Activated T-cell treated with anti-CD3 and anti-CD28 coated beads, Interleukin-2, amount 50 U/mL, for 4 hours (primary cell): ENCODE results near the gene CARNS1. TPM values are rescaled to one million over a fixed set of nuclear protein-coding genes. Genes with fewer than 3 reads are reported as not detected.
A peak's percentile ranks its signal among the peaks of the same experiment; 100 is the strongest.
"Not testable (repeated sequence)": the region's sequence is repeated elsewhere in the genome, so short reads cannot be mapped to it uniquely, and the experiment has no call there.

ENCODE experiments used
- ATAC-seq, 2 donors: fragments of 200-7000 bp; cut with Tn5 transposase; one replicate each; pipeline ENCODE4 v1.10.0; 2021
- DNase-seq: peaks from one replicate; pipeline ENCODE4 v3.0.0-alpha.2; 2020
- H3K27me3 Mint-ChIP-seq: one replicate; pipeline ENCODE4 v1.8.0; 2021; ENCODE audit warnings: low read depth, mixed read lengths
- H3K36me3 Mint-ChIP-seq: one replicate; pipeline ENCODE4 v1.8.0; 2022; ENCODE audit warnings: mixed read lengths; ENCODE audit not compliant: insufficient read depth
- H3K4me1 Mint-ChIP-seq: one replicate; pipeline ENCODE4 v1.8.0; 2021; ENCODE audit warnings: low read depth, mixed read lengths
- H3K4me3 Mint-ChIP-seq: one replicate; pipeline ENCODE4 v1.8.0; 2021; ENCODE audit warnings: mild to moderate bottlenecking, moderate library complexity, mixed read lengths
- H3K9me3 Mint-ChIP-seq: one replicate; pipeline ENCODE4 v1.8.0; 2021; ENCODE audit warnings: mixed read lengths
- total RNA-seq, 3 donors: library from RNA; stranded (reverse); gene quantifications; one replicate each; pipeline ENCODE4 v1.2.1, GENCODE V29; 2021

CARNS1 gene
- total RNA-seq, 3 donors from 2014 or later, result 1.4 to 2.2 (median 1.5) TPM

DNA sequence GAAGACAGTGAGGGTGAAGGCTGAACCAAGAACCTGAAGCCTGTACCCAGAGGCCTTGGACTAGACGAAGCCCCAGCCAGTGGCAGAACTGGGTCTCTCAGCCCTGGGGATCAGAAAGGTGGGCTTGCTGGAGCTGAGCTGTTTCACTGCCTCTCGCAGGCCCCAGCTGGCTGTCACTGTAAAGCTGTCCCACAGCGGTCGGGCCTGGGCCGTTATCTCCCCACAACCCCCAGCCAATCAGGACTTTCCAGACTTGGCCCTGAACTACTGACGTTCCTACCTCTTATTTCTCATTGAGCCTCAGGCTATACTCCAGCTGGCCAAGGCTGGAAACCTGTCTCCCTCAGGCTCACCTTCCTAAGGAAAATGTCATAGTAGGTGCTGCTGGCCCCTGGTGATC, 17.9 kb upstream of the CARNS1 start:
- Mint-ChIP-seq H3K9me3 (no peaks in the 10 kb centered on the region), H3K4me1 (peaks cover 55% of the 10 kb centered on the region), H3K4me3 (no peak overlapping the region), H3K36me3 (peaks cover 8% of the 10 kb centered on the region), H3K27me3 (no peaks in the 10 kb centered on the region)
- ATAC-seq (no peak), DNase-seq (no peak)

DNA sequence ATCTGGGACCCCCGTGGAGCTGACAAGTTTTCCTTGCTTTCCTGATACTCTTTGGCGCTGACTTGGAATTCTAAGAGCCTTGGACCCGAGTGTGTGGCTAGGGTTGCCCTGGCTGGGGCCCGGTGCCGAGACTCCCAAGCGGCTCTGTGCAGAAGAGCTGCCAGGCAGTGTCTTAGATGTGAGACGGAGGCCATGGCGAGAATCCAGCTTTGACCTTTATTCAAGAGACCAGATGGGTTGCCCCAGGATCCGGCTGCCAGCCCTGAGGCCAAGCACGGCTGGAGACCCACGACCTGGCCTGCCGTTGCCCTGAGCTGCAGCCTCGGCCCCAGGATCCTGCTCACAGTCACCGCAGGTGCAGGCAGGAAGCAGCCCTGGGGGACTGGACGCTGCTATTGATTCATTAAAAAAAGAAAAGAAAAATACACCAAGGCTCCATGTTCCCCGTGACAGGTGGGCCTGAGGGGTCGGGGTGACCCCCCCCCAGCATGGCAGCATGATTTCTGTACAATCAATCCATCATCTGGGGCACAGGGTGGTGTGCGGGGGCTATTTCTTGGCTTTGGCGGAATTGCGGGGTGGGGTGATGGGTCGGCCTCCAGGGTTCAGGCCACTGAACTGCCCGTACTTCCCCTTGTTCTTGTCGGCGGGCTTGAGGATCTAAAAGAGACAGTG, 17.4 kb upstream of the CARNS1 start:
- no peaks in the 10 kb centered on the region for H3K9me3 Mint-ChIP-seq
- DNase-seq (no peak), ATAC-seq (no peak)
- H3K36me3 Mint-ChIP-seq, result peaks cover 8% of the 10 kb centered on the region
- peaks cover 54% of the 10 kb centered on the region for H3K4me1 Mint-ChIP-seq
- no peak overlapping the region for H3K4me3 Mint-ChIP-seq
- H3K27me3 Mint-ChIP-seq, result no peaks in the 10 kb centered on the region

DNA sequence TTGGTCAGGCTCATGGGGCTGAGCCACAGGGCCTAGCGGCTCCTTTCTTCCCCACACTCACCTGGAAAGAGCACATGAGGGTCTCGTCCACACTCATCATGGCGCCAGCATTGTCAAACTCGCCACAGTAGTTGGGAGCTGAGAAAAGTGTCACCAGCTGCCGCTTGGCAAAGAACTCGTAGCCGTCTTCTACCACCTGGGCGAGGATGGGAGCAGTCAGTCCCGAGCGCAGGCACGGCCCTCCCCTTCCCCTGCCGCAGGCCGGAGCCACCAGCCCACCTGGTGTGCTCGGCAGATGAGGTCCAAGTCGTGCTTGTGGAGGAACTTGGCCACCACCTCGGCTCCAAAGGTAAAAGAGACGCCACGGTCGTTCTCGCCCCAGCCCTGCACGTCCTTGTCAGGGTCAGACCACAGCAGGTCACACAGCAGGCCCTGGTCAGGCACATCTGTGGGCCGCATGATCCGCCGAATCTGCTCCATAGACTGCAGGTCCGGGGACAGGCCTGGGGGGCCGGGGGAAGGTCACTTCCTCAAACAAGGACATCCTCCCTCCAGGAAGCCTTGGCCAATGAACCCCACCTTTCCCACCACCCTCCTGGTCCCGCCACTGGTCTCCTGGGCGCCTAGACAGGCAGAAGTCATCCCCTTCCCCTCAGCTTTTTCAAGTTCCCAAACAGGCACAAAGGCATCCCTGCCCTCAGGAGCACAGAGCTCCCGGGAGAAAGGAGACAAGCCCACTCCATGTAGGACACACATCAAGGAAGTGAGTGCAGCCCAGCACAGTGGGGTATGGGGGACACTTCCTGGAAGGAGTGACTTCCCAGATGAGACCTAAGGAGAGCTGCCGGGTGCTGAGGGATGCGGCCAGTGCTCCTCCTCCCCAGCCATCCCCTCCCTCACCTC, 16.6 kb upstream of the CARNS1 start:
- no peak for DNase-seq
- H3K27me3 Mint-ChIP-seq, result no peaks in the 10 kb centered on the region
- peak overlapping the region; percentile 16 for H3K4me3 Mint-ChIP-seq
- peaks cover 5% of the 10 kb centered on the region for H3K36me3 Mint-ChIP-seq
- no peaks in the 10 kb centered on the region for H3K9me3 Mint-ChIP-seq
- ATAC-seq, result no peak
- peaks cover 52% of the 10 kb centered on the region for H3K4me1 Mint-ChIP-seq

DNA sequence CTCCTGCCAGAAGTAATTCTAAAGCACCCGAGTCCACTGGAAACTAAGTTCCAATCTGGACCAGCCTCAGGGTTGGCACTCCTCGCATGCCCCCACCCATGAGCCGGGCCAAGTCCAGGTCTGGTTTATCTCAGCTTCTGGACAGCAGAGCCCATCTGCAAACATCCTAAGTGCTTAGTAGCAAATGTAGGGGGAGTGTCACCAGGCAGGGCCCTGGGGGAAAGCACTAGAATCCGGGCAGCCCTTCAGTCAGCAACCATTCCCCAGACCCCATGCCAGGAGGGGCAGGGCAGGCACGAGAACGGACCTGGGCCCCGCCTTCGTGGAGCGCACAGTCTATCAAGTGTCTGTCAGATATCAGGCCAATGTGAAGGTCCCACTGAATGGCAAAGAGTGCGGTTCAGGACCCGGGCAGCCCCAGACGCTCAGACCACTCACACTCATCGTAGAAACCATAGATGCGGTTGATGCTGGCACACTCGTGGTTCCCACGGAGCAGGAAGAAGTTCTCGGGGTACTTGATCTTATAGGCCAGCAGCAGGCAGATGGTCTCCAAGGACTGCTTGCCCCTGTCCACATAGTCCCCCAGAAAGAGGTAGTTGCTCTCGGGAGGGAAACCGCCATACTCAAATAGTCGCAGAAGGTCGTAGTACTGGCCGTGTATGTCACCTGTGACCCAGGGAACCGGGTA, 15.1 kb upstream of the CARNS1 start:
- Mint-ChIP-seq H3K4me3 (peak overlapping the region; percentile 88), H3K27me3 (no peaks in the 10 kb centered on the region), H3K36me3 (peaks cover 5% of the 10 kb centered on the region), H3K9me3 (no peaks in the 10 kb centered on the region), H3K4me1 (peaks cover 64% of the 10 kb centered on the region)
- DNase-seq (no peak), ATAC-seq (no peak)

DNA sequence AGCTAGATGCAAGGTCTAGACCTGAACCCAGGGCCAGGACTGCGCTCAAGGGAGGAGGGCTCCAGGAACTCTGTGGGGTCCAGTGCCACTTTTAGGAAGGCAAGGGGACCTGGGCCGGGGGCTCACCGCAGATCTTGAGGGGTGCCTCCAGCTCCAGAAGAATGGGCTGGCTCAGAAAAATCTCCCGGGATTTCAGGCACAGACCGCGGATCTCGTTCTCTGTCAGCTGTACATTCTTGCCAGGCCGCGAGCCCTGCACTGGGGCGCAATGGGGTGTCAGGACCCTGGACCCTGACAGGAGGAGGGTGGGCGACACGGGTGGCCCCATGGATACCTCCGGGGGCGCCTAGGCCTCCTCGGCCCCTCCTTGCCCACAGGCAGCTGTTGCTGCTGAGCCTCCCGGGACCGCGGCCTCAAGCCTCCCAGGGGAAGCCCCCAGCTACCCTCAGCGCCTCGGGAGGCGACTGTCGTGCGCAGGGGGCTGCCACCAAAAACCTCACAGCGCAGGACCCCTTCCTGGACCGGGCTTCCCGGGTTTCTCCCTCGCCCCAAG, 14.5 kb upstream of the CARNS1 start:
- peaks cover 5% of the 10 kb centered on the region for H3K36me3 Mint-ChIP-seq
- H3K9me3 Mint-ChIP-seq, result no peaks in the 10 kb centered on the region
- H3K4me3 Mint-ChIP-seq, result peak overlapping the region; percentile 88
- peaks cover 69% of the 10 kb centered on the region for H3K4me1 Mint-ChIP-seq
- H3K27me3 Mint-ChIP-seq, result no peaks in the 10 kb centered on the region
- ATAC-seq (peak in 1 of 2 donors; percentile 1), DNase-seq (peak; percentile 5)

DNA sequence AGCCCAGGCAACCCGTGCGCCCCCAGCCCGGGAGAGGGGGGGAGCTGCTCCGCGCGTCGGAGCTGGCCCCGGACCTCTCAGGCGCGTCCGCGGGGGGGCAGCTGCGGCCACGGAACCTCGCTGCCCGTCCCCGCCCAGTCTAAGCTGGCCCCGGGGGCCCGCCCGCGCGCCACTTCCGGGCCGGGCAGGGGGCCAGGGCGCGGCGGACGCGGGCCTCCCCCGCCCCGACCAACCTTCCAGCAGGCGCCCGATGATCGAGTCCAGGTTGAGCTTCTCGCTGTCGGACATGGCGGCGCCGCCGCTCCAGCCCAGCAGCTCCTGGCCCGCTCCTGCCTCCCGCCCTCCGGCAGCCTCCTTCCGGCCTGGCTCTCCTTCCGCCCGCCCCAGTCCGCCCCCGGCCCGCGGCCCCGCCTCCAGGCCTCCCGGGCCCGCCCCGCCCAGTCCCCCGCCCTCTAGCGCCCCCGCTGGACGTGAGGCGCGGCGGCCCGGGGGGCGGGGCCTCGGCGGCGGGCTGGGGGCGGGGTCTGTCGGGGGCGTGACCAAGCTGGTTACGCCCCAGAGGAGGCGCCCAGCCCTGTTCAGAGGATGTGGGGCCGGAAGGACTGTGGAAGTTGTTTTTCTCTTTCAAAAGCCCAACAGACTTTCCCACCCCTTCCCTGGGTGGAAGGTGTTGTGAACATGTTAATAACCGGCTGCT, 13.8 kb upstream of the CARNS1 start, which contains the start of gene PPP1CA:
TSS of gene PPP1CA (minus strand) at position 364 of the 697 bp plus-strand sequence. CDS start at position 288, 76 bp downstream.
- H3K36me3 Mint-ChIP-seq, result peaks cover 5% of the 10 kb centered on the region
- peak; percentile 75 to 77 for ATAC-seq
- H3K9me3 Mint-ChIP-seq, result no peaks in the 10 kb centered on the region
- peak within 1 kb of the TSS; percentile 88 for H3K4me3 Mint-ChIP-seq
- no peaks in the 10 kb centered on the region for H3K27me3 Mint-ChIP-seq
- peak; percentile 92 for DNase-seq
- H3K4me1 Mint-ChIP-seq, result peaks cover 71% of the 10 kb centered on the region

DNA sequence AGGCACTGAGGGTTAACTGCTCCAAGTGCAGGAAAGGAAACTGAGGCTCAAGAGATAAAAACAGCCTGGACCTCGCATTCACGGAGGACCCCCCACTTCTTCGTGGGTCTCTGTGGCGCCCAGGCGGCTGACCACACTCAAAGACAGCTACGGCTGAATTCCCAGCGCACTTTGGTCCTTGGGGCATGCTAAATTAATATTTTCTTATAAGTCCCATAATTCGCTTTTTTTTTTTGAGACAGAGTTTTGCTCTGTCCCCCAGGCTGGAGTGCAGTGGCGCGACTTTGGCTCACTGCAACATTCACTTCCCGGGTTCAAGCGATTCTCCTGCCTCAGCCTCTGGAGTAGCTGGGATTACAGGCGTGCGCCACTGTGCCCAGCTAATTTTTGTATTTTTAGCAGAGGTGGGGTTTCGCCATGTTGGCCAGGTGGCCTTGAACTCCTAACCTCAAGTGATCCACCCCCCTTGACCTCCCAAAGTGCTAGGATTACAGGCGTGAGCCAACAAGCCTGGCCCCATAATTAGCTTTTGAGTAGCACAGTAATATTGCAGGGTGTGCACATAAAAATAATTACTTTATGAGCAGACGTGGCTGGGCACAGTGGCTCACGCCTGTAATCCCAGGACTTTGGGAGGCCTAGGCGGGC, 13.2 kb upstream of the CARNS1 start:
- not testable (repeated sequence) for H3K27me3 Mint-ChIP-seq, H3K36me3 Mint-ChIP-seq, ATAC-seq, H3K9me3 Mint-ChIP-seq
- H3K4me1 Mint-ChIP-seq, result peaks cover 73% of the 10 kb centered on the region
- peak overlapping the region; percentile 88 for H3K4me3 Mint-ChIP-seq
- peak; percentile 4 for DNase-seq

DNA sequence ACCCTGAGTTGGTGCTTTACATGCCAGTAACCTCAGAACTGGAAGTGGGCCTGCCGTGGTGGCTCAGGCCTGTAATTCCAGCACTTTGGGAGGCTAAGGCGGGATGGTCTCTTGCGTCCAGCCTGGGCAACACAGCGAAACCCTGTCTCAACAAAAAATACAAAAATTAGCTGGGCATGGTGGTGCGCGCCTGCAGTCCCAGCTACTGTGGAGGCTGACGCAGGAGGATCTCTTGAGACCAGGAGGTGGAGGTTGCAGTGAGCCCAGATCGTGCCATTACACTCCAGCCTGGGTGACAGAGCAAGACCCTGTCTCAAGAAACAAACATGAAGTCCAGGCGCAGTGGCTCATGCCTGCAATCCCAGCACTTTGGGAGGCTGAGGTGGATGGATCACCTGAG, 12.4 kb upstream of the CARNS1 start:
- ATAC-seq, H3K36me3 Mint-ChIP-seq, H3K9me3 Mint-ChIP-seq, H3K27me3 Mint-ChIP-seq, DNase-seq: not testable (repeated sequence)
- Mint-ChIP-seq H3K4me3 (peak overlapping the region; percentile 88), H3K4me1 (peaks cover 73% of the 10 kb centered on the region)

DNA sequence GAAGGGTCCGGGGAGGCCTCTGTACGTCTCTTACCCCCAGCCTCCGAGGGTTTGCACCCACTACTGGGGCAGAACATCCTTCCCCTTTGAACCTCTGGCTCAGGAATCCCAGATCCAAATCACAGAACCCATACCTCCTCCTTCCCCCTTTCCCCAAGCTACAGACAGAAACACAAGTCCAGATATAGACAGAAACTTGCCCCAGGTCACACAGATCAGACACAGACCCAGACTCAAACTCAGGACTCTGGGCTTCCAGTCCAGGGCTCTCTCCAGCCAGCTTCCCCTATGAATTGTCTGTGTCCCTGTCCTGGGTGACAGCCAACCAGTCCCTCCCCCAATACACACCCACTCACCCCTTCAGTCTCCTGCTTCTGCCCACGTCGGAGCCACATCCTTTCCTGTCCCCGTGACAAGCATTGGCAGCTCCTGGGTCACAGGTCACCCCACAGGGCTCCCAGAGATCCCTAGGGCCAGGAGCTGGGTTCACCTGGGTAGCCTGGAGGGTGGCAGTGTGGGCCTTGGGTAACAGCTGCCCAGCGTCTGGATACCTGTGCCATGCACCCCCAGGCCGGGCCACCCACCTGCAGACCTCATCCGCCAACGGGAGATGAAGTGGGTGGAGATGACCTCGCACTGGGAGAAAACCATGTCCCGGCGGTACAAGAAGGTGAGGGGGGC, 10.8 kb upstream of the CARNS1 start:
- peaks cover 74% of the 10 kb centered on the region for H3K4me1 Mint-ChIP-seq
- no peak for ATAC-seq
- peak overlapping the region; percentile 88 for H3K4me3 Mint-ChIP-seq
- no peaks in the 10 kb centered on the region for H3K27me3 Mint-ChIP-seq
- no peaks in the 10 kb centered on the region for H3K9me3 Mint-ChIP-seq
- peaks cover 5% of the 10 kb centered on the region for H3K36me3 Mint-ChIP-seq
- peak; percentile 44 for DNase-seq

DNA sequence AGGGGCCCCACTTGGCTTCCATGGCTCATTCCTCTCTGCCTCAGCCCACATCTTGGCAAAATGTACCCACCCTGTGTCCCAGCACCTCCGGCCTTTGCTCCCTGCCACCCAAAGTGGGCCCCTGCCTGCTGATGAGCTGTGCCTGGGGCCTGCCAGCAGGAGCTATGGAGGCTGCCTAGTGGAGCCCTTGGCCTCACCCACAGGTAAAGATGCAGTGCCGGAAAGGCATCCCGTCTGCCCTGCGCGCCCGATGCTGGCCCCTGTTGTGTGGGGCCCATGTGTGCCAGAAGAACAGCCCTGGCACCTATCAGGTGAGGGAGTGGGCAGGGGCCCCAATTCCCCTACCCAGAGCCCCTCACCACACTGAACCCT, 10.3 kb upstream of the CARNS1 start:
- Mint-ChIP-seq H3K4me1 (peaks cover 78% of the 10 kb centered on the region), H3K36me3 (peaks cover 5% of the 10 kb centered on the region), H3K9me3 (no peaks in the 10 kb centered on the region), H3K4me3 (peak overlapping the region; percentile 88), H3K27me3 (no peaks in the 10 kb centered on the region)
- ATAC-seq (no peak), DNase-seq (peak; percentile 7)

DNA sequence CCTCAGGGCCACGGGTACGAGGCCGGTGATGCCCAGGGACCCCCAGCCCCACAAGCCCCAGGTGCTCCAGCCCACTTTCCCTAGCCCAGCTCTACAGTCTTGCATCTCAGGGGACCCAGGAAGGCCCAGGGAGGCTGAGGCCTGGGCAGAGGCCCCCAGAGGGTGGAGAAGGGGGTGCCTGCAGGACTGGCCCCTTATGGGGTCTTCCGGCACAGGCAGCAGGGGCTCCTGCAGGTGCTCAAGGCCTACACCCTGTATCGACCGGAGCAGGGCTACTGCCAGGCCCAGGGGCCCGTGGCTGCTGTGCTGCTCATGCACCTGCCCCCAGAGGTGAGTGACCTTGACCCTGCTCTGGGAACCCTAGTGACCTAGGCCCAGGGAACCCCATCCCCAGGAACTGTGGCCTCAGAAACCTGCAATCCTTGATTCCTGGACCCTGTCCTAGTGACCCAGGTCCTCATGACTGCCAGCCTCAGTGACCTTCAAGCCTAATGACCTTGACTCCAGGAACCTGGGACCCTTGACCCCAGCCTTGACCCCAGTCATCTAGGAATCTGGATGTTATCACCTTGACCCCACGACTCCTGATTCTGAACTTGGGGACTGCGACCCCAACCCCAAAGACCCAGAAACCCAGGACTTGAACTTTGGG, 9.7 kb upstream of the CARNS1 start:
- DNase-seq, result no peak
- ATAC-seq, result no peak
- Mint-ChIP-seq H3K36me3 (peaks cover 5% of the 10 kb centered on the region), H3K4me1 (peaks cover 78% of the 10 kb centered on the region), H3K4me3 (peak overlapping the region; percentile 88), H3K9me3 (no peaks in the 10 kb centered on the region), H3K27me3 (no peaks in the 10 kb centered on the region)

DNA sequence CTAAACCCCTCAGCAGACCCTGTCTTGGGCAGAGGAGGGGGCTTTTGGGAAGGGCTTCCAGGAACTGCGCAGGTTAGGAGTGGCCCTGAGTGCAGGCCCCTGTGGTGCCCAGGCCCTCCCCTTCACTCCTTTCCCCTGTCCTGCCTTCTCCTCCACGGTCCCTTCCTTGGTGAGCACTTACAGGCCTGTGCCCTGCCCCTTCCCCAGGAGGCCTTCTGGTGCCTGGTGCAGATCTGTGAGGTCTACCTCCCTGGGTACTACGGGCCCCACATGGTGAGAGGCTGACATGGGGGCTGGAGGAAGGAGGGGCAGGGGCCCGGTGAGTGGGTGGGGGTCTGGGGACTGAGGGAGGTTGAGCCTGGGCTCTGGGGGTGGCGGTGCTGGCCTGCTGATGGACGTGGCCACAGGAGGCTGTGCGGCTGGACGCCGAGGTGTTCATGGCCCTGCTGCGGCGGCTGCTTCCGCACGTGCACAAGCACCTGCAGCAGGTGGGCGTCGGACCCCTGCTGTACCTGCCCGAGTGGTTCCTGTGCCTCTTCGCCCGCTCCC, 9.0 kb upstream of the CARNS1 start:
- Mint-ChIP-seq H3K27me3 (no peaks in the 10 kb centered on the region), H3K9me3 (no peaks in the 10 kb centered on the region), H3K36me3 (peaks cover 5% of the 10 kb centered on the region)

More for the DNA sequence above, 9.0 kb upstream of the CARNS1 start:
- DNase-seq, result no peak
- peak overlapping the region; percentile 88 for H3K4me3 Mint-ChIP-seq
- no peak for ATAC-seq
- peaks cover 82% of the 10 kb centered on the region for H3K4me1 Mint-ChIP-seq
